Kidney (tissue), 14 donors: Measurements from ENCODE around the gene RTN4RL2. TPM values are rescaled to one million over a fixed set of nuclear protein-coding genes. Genes with fewer than 3 reads are reported as not detected.
A peak's percentile ranks its signal among the peaks of the same experiment; 100 is the strongest.

Experiments
- DNase-seq, 5 donors: peaks; one replicate each; pipeline ENCODE4 v3.0.0-alpha.2; 2013 to 2020
- FAIRE-seq: peaks from 2 replicates; lab custom pipeline; 2012; peaks lifted over from hg19 to GRCh38; lab: Jason Lieb, UNC
- H3K27ac ChIP-seq, 2 donors: one replicate each; pipeline ENCODE4 v1.7.0; 2013; ENCODE audit warnings: low read depth in 2 of 2, low read length in 2 of 2, inconsistent platforms in 1 of 2
- H3K27me3 ChIP-seq: one replicate; pipeline ENCODE4 v1.7.1; 2013; ENCODE audit warnings: low read length, inconsistent platforms; ENCODE audit not compliant: control insufficient read depth, insufficient read depth
- H3K36me3 ChIP-seq, 3 donors: one replicate each; pipeline versions ENCODE4 v1.7.0 to v1.7.1; 2013; ENCODE audit warnings: low read length in 3 of 3, control low read depth in 1 of 3, inconsistent platforms in 1 of 3; ENCODE audit not compliant: insufficient read depth in 3 of 3, control insufficient read depth in 2 of 3
- H3K4me1 ChIP-seq, 3 donors: one replicate each; pipeline versions ENCODE4 v1.7.0 to v1.7.1; 2013; ENCODE audit warnings: low read length in 3 of 3, inconsistent platforms in 1 of 3, low read depth in 1 of 3; ENCODE audit not compliant: control insufficient read depth in 2 of 3, insufficient read depth in 2 of 3
- H3K4me3 ChIP-seq, 3 donors: one replicate each; pipeline versions ENCODE4 v1.7.0 to v1.8.1; 2013; ENCODE audit warnings: low read length in 3 of 3, control low read depth in 1 of 3, inconsistent platforms in 1 of 3
- H3K9ac ChIP-seq, 3 donors: one replicate each; pipeline versions ENCODE4 v1.7.0 to v1.7.1; 2013; ENCODE audit warnings: low read length in 3 of 3, control low read depth in 1 of 3, inconsistent platforms in 1 of 3
- H3K9me3 ChIP-seq, 3 donors: one replicate each; pipeline versions ENCODE4 v1.7.0 to v1.7.1; 2013; ENCODE audit warnings: low read length in 3 of 3, control low read depth in 1 of 3, inconsistent platforms in 1 of 3; ENCODE audit not compliant: control insufficient read depth in 2 of 3, insufficient read depth in 1 of 3
- intact Hi-C: fragments of 100-400 bp; cut with DNase I; formaldehyde crosslinking; loops from one replicate; pipeline ENCODE4 v1.11.1; 2022
- polyA plus RNA-seq: library from polyadenylated mRNA; stranded (reverse); fragments of 350-450 nt; fragmentation: Illumina TruSeq; extraction: RNeasy Lipid Tissue Mini Kit (QIAGEN cat#74804); gene quantifications from one replicate; pipeline ENCODE4 v1.2.3, GENCODE V29; 2014; ENCODE audit warnings: low read depth, low replicate concordance; ENCODE audit not compliant: insufficient read depth
- total RNA-seq: library from RNA; stranded (reverse); fragmentation: NEBNext Ultra II Directional; extraction: Animal tissue kit (Norgen Biotek cat#: 25700); gene quantifications from one replicate; pipeline ENCODE4 v1.2.1, GENCODE V29; 2021
- TF ChIP-seq, protein P1 (sequence below): IDR thresholded peaks from 3 replicates; pipeline ENCODE4 v1.5.1; 2012; ENCODE audit warnings: mild to moderate bottlenecking, moderate library complexity, borderline replicate concordance; ENCODE audit not compliant: insufficient read depth; ENCODE audit errors: extremely low read depth
- donor health status: control.
- donor health status: control.
- donor health status: control.
- donor health status: control.
- donor health status: control.
- donor health status: DM: yes; HTN: yes; CAD: no.
- donor health status: Normal renal cell carcinoma (clear cell type).

RTN4RL2 gene
- total and polyA plus RNA-seq, 2 donors from 2014 or later, result 2.6 to 5.5 TPM

DNA sequence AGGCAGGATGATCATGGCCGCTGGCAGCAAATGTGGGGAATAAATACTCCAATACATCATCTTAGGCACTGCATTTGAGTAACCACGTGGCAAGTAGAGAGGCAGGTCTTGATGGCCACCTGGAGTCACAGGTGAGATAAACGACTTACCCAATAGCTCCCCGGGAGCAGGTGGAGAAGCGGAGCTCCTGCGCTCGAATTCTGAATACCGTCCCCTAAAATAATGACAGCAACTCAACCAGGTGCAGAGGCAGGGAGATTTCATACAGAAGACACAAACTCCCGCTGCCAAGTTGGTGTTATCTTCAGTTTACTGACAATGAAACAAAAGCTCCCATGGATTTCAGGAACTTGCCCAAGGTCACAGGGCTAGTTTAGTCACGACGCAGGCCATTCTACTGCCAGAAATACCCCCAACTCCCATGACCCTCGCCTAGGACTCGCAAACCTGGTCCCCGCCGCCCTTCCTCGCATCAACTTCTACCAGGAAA lies 33.8 kb upstream of the RTN4RL2 start:
- H3K27me3 ChIP-seq, result no peaks in the 10 kb centered on the region
- peak overlapping the region; percentile 47 to 71 for H3K27ac ChIP-seq
- peaks cover 4 to 22% (median 11%) of the 10 kb centered on the region in 3 donors for H3K4me1 ChIP-seq
- intact Hi-C loops, result no loop called here
- FAIRE-seq (no peak), DNase-seq (peak in 1 of 5 donors; percentile 17)
- H3K9ac ChIP-seq, result peak overlapping the region; percentile 13 to 39 (median 35)
- peak overlapping the region; percentile 2 to 52 (median 49) for H3K4me3 ChIP-seq
- TF ChIP-seq, protein P1, sequence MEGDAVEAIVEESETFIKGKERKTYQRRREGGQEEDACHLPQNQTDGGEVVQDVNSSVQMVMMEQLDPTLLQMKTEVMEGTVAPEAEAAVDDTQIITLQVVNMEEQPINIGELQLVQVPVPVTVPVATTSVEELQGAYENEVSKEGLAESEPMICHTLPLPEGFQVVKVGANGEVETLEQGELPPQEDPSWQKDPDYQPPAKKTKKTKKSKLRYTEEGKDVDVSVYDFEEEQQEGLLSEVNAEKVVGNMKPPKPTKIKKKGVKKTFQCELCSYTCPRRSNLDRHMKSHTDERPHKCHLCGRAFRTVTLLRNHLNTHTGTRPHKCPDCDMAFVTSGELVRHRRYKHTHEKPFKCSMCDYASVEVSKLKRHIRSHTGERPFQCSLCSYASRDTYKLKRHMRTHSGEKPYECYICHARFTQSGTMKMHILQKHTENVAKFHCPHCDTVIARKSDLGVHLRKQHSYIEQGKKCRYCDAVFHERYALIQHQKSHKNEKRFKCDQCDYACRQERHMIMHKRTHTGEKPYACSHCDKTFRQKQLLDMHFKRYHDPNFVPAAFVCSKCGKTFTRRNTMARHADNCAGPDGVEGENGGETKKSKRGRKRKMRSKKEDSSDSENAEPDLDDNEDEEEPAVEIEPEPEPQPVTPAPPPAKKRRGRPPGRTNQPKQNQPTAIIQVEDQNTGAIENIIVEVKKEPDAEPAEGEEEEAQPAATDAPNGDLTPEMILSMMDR, result no peak
- H3K9me3 ChIP-seq, result no peaks in the 10 kb centered on the region
- H3K36me3 ChIP-seq, result no peaks in the 10 kb centered on the region

DNA sequence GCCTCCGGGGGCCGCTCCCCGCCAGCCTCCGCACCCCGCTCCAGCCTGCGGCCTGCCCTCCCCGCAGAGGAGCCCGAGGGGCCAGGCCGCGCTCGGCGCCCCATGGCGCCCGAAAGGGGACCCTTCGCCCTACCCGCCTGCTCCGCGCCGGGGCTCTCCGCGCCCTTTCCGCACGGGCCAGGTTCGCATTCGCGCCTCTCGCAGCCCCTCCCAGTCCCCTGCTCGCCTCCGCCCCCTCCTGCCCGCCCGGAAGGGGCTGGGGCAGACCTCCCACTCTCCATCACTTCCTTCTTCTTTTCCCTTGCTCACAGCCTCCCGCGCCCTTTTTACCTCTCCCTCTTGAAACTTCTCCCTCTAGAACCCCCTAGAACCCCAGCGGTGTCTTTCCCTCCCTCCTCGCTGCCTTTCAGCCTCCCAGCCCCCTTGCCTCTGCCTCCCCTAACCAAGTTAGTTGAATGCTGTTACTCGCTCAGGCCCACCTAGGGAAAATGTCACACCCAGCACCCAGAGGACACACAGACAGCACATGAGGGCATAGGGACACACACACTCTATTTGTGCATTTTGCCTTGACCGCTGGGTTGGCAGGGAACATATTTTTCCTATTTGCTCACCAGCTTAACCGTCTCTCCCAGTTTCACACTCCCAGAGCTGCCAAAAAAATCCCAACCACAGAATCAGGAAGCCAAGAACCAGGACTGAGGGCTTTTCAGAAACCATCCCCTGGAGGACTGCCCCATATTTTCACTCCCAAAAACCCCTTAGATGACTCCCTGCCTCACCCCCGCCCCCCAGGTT lies 33.2 kb upstream of the RTN4RL2 start, which contains the start of gene SLC43A3:
Gene SLC43A3 (minus strand): TSS at position 193 of the 798 bp plus-strand sequence. CDS start 949 bp downstream, outside the sequence.
- intact Hi-C loops, result no loop called here
- TF ChIP-seq, protein P1, result no peak
- H3K9ac ChIP-seq, result peak within 1 kb of the TSS; percentile 13 to 39 (median 35)
- H3K27ac ChIP-seq, result peak within 1 kb of the TSS; percentile 59 to 80
- peaks cover 4 to 22% (median 11%) of the 10 kb centered on the region in 3 donors for H3K4me1 ChIP-seq
- peak within 1 kb of the TSS; percentile 2 to 52 (median 49) for H3K4me3 ChIP-seq
- H3K36me3 ChIP-seq, result no peaks in the 10 kb centered on the region
- H3K27me3 ChIP-seq, result no peaks in the 10 kb centered on the region
- H3K9me3 ChIP-seq, result no peaks in the 10 kb centered on the region
- peak; percentile 73 to 91 (median 79) for DNase-seq
- FAIRE-seq, result no peak

DNA sequence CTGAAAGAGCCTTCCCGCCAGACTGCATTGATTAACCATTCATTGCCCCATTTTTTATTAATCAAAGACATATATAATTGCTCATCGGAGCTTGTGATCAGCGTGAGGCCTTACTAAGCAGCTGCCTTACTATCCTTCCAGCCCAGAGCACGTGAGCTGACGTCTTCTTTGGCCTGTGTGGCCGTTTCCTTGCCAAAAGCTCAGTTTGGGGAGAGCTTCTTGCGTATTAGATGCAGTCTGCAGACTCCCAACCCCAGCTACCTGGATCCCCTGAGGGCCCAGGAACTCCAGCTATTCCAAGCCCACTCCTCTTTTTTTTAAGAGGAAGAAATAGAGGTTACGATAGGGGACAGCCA lies 32.6 kb upstream of the RTN4RL2 start:
- intact Hi-C loops, result no loop called here
- FAIRE-seq (no peak), DNase-seq (no peak)
- no peaks in the 10 kb centered on the region for H3K9me3 ChIP-seq
- no peak overlapping the region for H3K4me3 ChIP-seq
- no peak overlapping the region for H3K9ac ChIP-seq
- H3K27me3 ChIP-seq, result no peaks in the 10 kb centered on the region
- peaks cover 4 to 22% (median 11%) of the 10 kb centered on the region in 3 donors for H3K4me1 ChIP-seq
- TF ChIP-seq, protein P1, result no peak
- no peaks in the 10 kb centered on the region for H3K36me3 ChIP-seq
- peak overlapping the region; percentile 47 to 80 for H3K27ac ChIP-seq
